HepG2 (cell line): ENCODE data around the gene IWS1. TPM values are rescaled to one million over a fixed set of nuclear protein-coding genes. Genes with fewer than 3 reads are reported as not detected.

Experiments
- FOXK1 ChIP-seq: sonication (generic); formaldehyde crosslinking; IDR thresholded peaks from 2 replicates; pipeline ENCODE4 v1.4.0; 2020; ENCODE audit warnings: low read depth, missing genetic modification reagents, borderline replicate concordance
- MIXL1 ChIP-seq: IDR thresholded peaks from 2 replicates; pipeline ENCODE4 v1.6.1; 2016
- NCOA1 ChIP-seq: sonication (generic); formaldehyde crosslinking; IDR thresholded peaks from 2 replicates; pipeline ENCODE4 v1.9.0; 2021; ENCODE audit warnings: missing genetic modification reagents
- TERF1 ChIP-seq: sonication (generic); formaldehyde crosslinking; IDR thresholded peaks from 2 replicates; pipeline ENCODE4 v1.8.0; 2022; ENCODE audit warnings: mild to moderate bottlenecking, missing genetic modification reagents, moderate library complexity
- THAP8 ChIP-seq: sonication (generic); formaldehyde crosslinking; IDR thresholded peaks from 2 replicates; pipeline ENCODE4 v1.5.1; 2020; ENCODE audit warnings: missing genetic modification reagents, mild to moderate bottlenecking, borderline replicate concordance
- ZC3H13 ChIP-seq: sonication (generic); formaldehyde crosslinking; IDR thresholded peaks from 2 replicates; pipeline ENCODE4 v1.8.1; 2023; ENCODE audit warnings: mild to moderate bottlenecking, missing genetic modification reagents, moderate library complexity
- ZFP90 ChIP-seq: sonication (generic); formaldehyde crosslinking; IDR thresholded peaks from 2 replicates; pipeline ENCODE4 v1.8.0; 2022; ENCODE audit warnings: missing genetic modification reagents, mild to moderate bottlenecking, inconsistent platforms, borderline replicate concordance
- ZNF121 ChIP-seq: sonication (generic); formaldehyde crosslinking; IDR thresholded peaks from 2 replicates; pipeline ENCODE4 v1.5.0; 2020; ENCODE audit warnings: mild to moderate bottlenecking, missing genetic modification reagents
- ZNF350 ChIP-seq: sonication (generic); formaldehyde crosslinking; IDR thresholded peaks from 2 replicates; pipeline ENCODE4 v1.4.0; 2020; ENCODE audit warnings: mild to moderate bottlenecking, low read depth, missing genetic modification reagents, borderline replicate concordance
- ZNF382 ChIP-seq: sonication (generic); formaldehyde crosslinking; IDR thresholded peaks from 2 replicates; pipeline ENCODE4 v1.5.0; 2020; ENCODE audit warnings: missing genetic modification reagents, mild to moderate bottlenecking, borderline replicate concordance
- ZNF878 ChIP-seq: sonication (generic); formaldehyde crosslinking; IDR thresholded peaks from 2 replicates; pipeline ENCODE4 v1.8.1; 2023; ENCODE audit warnings: mild to moderate bottlenecking, missing genetic modification reagents, moderate library complexity
- polyA plus RNA-seq, 8 experiments: library from polyadenylated mRNA; depleted of rRNA in 3 of 8; stranded (reverse) in 7 of 8; unstranded in 1 of 8; fragments of >200 nt; fragmentation: Illumina TruSeq in 4 of 8; extraction: Trizol in 4 of 8; gene quantifications; 2 replicates each; pipeline versions ENCODE4 v1.2.1 to v1.2.3, GENCODE V29; 2011 to 2016; ENCODE audit warnings: low read depth in 4 of 8, missing spikeins in 1 of 8, mixed read lengths in 1 of 8; ENCODE audit not compliant: insufficient read depth in 1 of 8
- total RNA-seq, 5 experiments: library from RNA; depleted of rRNA; stranded (reverse); fragments of >200 nt; fragmentation: Illumina TruSeq; extraction: Trizol; gene quantifications; 2 replicates each; pipeline ENCODE4 v1.2.3, GENCODE V29; 2016; ENCODE audit warnings: low read depth in 1 of 5
- TF ChIP-seq, protein P1 (sequence below): sonication (generic); formaldehyde crosslinking; IDR thresholded peaks from 2 replicates; pipeline ENCODE4 v1.5.0; 2020; ENCODE audit warnings: missing genetic modification reagents, mild to moderate bottlenecking, borderline replicate concordance
- TF ChIP-seq, protein P2 (sequence below): IDR thresholded peaks from 2 replicates; pipeline ENCODE4 v1.6.1; 2016; ENCODE audit warnings: missing biosample characterization, missing genetic modification reagents, low read depth
- TF ChIP-seq, protein P3 (sequence below): sonication (generic); formaldehyde crosslinking; IDR thresholded peaks from 2 replicates; pipeline ENCODE4 v1.4.0; 2020; ENCODE audit warnings: missing genetic modification reagents

Gene IWS1
- total and polyA plus RNA-seq, 2 of the 13 experiments (the other 11 are each of a cell fraction or from before 2014, with no cell fraction given) = 28.9 to 62.3 TPM

DNA sequence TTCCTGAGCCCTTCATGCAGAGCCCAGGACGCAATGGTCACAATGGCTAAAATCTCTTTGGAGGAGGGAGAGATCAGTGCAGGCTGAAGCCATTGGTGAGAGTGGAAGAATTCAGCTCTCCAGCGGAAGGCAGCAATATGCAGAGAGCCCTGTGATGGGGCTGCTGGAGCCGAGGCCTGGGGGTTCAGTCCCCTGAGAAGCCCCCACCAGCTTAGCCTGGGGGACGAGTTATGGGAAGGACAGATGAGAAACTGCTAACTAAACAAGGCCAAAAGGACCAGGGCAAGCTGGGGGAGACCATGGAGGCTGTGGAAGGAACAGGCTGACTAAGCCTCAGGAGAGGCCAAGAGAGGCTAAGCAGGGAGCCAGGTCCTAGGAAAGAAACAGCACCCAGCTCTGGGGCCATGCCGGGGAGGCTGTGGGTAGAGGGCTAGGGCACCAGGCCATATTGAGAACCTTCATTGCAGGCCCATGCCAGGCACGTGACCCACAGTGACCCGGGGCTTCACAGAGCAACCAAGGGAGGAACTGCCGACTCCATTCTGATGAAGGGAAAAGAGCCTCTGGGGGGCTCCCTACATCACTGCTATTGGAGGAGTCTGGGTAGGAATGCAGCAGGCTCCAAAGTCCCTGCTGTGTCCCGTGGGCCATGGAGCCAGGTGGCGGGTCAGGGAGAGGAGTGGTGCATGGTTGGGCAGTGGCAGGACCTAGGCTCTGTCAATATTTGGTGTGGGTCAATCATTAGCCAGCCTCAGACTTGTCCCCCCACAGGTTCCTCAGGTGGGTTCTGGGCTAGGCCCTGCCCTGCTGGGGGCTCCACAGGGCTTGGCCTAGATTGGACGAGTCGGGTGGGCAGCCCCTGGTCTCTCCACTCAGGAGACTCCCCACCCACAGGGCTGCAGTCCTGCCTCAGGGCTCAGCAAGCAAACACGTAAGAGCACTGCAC is 88.2 kb downstream of the IWS1 start (continued):
- TF ChIP-seq FOXK1 (CRISPR knock-in tag) = no peak; the same call in 1 of the 2 replicates
- TF ChIP-seq THAP8 (CRISPR knock-in tag) = no peak
- no peak for TF ChIP-seq ZNF382 (CRISPR knock-in tag)
- TF ChIP-seq ZNF121 (CRISPR knock-in tag) = peak; percentile 87
- TF ChIP-seq, protein P1, sequence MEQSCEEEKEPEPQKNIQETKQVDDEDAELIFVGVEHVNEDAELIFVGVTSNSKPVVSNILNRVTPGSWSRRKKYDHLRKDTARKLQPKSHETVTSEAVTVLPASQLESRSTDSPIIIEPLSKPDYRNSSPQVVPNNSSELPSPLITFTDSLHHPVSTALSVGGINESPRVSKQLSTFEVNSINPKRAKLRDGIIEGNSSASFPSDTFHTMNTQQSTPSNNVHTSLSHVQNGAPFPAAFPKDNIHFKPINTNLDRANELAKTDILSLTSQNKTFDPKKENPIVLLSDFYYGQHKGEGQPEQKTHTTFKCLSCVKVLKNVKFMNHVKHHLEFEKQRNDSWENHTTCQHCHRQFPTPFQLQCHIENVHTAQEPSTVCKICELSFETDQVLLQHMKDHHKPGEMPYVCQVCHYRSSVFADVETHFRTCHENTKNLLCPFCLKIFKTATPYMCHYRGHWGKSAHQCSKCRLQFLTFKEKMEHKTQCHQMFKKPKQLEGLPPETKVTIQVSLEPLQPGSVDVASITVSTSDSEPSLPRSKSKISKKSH = peak; percentile 89; the same call in 1 of the 2 replicates
- TF ChIP-seq TERF1 (CRISPR knock-in tag) = no peak
- TF ChIP-seq, protein P2, sequence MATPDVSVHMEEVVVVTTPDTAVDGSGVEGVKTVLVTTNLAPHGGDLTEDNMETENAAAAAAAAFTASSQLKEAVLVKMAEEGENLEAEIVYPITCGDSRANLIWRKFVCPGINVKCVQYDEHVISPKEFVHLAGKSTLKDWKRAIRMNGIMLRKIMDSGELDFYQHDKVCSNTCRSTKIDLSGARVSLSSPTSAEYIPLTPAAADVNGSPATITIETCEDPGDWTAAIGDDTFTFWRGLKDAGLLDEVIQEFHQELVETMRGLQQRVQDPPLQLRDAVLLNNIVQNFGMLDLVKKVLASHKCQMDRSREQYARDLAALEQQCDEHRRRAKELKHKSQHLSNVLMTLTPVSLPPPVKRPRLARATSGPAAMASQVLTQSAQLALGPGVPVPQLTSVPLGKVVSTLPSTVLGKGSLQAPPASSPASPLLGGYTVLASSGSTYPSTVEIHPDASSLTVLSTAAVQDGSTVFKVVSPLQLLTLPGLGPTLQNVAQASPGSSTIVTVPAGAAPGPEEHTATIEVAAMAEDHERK (CRISPR knock-in tag) = no peak
- peak; percentile 98 for TF ChIP-seq ZNF350 (CRISPR knock-in tag)
- TF ChIP-seq NCOA1 (CRISPR knock-in tag) = peak; percentile 94
- TF ChIP-seq ZC3H13 (CRISPR knock-in tag) = peak; percentile 34; the same call in 1 of the 2 replicates
- peak; percentile 82 for TF ChIP-seq ZNF878 (CRISPR knock-in tag)
- TF ChIP-seq, protein P3, sequence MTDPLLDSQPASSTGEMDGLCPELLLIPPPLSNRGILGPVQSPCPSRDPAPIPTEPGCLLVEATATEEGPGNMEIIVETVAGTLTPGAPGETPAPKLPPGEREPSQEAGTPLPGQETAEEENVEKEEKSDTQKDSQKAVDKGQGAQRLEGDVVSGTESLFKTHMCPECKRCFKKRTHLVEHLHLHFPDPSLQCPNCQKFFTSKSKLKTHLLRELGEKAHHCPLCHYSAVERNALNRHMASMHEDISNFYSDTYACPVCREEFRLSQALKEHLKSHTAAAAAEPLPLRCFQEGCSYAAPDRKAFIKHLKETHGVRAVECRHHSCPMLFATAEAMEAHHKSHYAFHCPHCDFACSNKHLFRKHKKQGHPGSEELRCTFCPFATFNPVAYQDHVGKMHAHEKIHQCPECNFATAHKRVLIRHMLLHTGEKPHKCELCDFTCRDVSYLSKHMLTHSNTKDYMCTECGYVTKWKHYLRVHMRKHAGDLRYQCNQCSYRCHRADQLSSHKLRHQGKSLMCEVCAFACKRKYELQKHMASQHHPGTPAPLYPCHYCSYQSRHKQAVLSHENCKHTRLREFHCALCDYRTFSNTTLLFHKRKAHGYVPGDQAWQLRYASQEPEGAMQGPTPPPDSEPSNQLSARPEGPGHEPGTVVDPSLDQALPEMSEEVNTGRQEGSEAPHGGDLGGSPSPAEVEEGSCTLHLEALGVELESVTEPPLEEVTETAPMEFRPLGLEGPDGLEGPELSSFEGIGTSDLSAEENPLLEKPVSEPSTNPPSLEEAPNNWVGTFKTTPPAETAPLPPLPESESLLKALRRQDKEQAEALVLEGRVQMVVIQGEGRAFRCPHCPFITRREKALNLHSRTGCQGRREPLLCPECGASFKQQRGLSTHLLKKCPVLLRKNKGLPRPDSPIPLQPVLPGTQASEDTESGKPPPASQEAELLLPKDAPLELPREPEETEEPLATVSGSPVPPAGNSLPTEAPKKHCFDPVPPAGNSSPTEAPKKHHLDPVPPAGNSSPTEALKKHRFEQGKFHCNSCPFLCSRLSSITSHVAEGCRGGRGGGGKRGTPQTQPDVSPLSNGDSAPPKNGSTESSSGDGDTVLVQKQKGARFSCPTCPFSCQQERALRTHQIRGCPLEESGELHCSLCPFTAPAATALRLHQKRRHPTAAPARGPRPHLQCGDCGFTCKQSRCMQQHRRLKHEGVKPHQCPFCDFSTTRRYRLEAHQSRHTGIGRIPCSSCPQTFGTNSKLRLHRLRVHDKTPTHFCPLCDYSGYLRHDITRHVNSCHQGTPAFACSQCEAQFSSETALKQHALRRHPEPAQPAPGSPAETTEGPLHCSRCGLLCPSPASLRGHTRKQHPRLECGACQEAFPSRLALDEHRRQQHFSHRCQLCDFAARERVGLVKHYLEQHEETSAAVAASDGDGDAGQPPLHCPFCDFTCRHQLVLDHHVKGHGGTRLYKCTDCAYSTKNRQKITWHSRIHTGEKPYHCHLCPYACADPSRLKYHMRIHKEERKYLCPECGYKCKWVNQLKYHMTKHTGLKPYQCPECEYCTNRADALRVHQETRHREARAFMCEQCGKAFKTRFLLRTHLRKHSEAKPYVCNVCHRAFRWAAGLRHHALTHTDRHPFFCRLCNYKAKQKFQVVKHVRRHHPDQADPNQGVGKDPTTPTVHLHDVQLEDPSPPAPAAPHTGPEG (CRISPR knock-in tag) = no peak
- TF ChIP-seq ZFP90 (CRISPR knock-in tag) = peak; percentile 82; the same call in 1 of the 2 replicates
- TF ChIP-seq MIXL1 = peak; percentile 88; the same call in 1 of the 2 replicates
